ENCODE results near the gene IMMT. TPM values are rescaled to one million over a fixed set of nuclear protein-coding genes. Genes with fewer than 3 reads are reported as not detected.

IMMT gene
- total RNA-seq, 1 experiment from 2014 or later, result 112 TPM

DNA sequence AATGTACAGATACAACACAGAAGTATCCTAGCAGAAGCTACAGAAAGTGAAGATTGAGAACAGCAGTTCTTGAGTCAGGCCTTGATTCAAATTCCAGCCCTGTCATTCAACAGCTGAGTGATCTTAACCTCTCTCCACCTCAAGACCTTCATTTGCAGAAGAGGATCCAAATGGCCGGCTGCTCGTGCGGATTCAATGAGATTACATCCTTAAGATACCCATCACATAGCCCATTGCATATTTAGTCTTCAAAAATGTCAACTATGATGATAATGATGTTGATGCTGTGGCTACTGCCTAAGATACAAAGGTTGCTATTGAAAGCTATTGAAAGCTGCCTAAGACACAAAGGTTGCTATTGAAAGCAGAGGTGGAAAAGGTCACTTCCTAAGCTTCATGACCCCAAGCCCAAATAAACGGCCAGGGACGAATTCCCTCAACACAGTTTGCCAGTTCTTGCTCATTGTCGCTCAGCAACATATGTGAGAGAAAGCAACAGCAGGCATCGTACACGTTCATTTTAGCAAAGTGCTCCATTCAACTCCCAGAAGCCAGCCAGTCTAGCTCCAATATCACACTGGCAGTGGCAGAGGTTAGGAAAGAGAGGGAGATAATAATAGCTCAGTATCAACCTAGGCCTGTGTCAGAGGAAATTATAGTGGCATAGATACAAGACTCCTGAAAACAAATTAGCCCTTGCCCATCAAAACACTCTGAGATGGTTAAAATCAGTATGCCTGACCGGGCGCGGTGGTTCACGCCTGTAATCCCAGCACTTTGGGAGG lies 40.1 kb upstream of the IMMT start:
- Mint-ChIP-seq H3K4me1 (peaks cover 7 to 10% of the 10 kb centered on the region in 2 experiments), H3K4me3 (no peak overlapping the region), H3K27me3 (ENCODE audit: low read depth) (0 out of 2 replicates have a peak, but pooled peaks cover 2% of the 10 kb centered on the region), H3K9me3 (no peaks in the 10 kb centered on the region), H3K27ac (no peak overlapping the region), H3K36me3 (ENCODE audit: insufficient read depth in 1 of 3, low read depth in 3 of 3) (no peaks in the 10 kb centered on the region)
- Histone ChIP-seq H3K9me3 (ENCODE audit: control insufficient read depth, low read depth, low read length) (no peaks in the 10 kb centered on the region), H3T11ph (ENCODE audit: low read length) (no peak overlapping the region), H3K27me3 (ENCODE audit: insufficient read depth, low read length) (no peaks in the 10 kb centered on the region), H3K56ac (ENCODE audit: insufficient read length, low read depth, low read length) (no peak overlapping the region), H3K23ac (ENCODE audit: insufficient read length, low read depth, low read length) (no peak overlapping the region), H3K4me2 (ENCODE audit: insufficient read depth, insufficient read length, low read length) (no peak overlapping the region), H4K5ac (ENCODE audit: insufficient read length, low read depth, low read length) (no peak overlapping the region), H2AFZ (ENCODE audit: low read length) (no peak overlapping the region), H2BK5ac (ENCODE audit: insufficient read length, low read length) (no peak overlapping the region), H3K4ac (ENCODE audit: low read depth, low read length) (no peak overlapping the region), H3K4me1 (ENCODE audit: insufficient read depth, low read length) (no peaks in the 10 kb centered on the region; the same call in 1 of the 2 replicates), H4K91ac (ENCODE audit: insufficient read length, low read depth, low read length) (no peak overlapping the region), H2BK12ac (ENCODE audit: insufficient read length, low read depth, low read length) (no peak overlapping the region), H3K79me1 (ENCODE audit: insufficient read depth, low read depth, low read length, poor library complexity, severe bottlenecking) (no peaks in the 10 kb centered on the region), H2BK120ac (ENCODE audit: low read depth, low read length, poor library complexity, severe bottlenecking) (no peak overlapping the region), H3K23me2 (ENCODE audit: insufficient read length, low read depth, low read length, poor library complexity, severe bottlenecking) (no peaks in the 10 kb centered on the region), H2BK20ac (ENCODE audit: low read depth, low read length, poor library complexity, severe bottlenecking) (no peak overlapping the region), H3K14ac (ENCODE audit: insufficient read depth, low read length) (no peak overlapping the region), H3K79me2 (ENCODE audit: insufficient read depth, low read length) (no peaks in the 10 kb centered on the region), H3K27ac (ENCODE audit: insufficient read length, low read depth, low read length) (no peak overlapping the region), H4K20me1 (ENCODE audit: control insufficient read depth, insufficient read depth, insufficient read length) (no peaks in the 10 kb centered on the region), H4K8ac (replicated peaks; ENCODE audit: insufficient read length, low read depth, low read length) (no peak overlapping the region), H2BK15ac (ENCODE audit: low read depth, low read length) (no peak overlapping the region), H3K18ac (ENCODE audit: insufficient read length, low read depth, low read length) (no peak overlapping the region), H3K9ac (ENCODE audit: extremely low read depth, insufficient read length, low read length) (no peak overlapping the region), H2AK5ac (ENCODE audit: insufficient read length, low read length) (no peak overlapping the region)
- no peak for DNase-seq
- TF ChIP-seq, protein P1, sequence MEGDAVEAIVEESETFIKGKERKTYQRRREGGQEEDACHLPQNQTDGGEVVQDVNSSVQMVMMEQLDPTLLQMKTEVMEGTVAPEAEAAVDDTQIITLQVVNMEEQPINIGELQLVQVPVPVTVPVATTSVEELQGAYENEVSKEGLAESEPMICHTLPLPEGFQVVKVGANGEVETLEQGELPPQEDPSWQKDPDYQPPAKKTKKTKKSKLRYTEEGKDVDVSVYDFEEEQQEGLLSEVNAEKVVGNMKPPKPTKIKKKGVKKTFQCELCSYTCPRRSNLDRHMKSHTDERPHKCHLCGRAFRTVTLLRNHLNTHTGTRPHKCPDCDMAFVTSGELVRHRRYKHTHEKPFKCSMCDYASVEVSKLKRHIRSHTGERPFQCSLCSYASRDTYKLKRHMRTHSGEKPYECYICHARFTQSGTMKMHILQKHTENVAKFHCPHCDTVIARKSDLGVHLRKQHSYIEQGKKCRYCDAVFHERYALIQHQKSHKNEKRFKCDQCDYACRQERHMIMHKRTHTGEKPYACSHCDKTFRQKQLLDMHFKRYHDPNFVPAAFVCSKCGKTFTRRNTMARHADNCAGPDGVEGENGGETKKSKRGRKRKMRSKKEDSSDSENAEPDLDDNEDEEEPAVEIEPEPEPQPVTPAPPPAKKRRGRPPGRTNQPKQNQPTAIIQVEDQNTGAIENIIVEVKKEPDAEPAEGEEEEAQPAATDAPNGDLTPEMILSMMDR (conservative IDR thresholded peaks at IDR 0.05), result no peak
- WGBS (ENCODE audit: extremely low coverage, insufficient read length, low lambda C conversion rate), result no CpG with 5 or more reads among the region's 12 CpGs

All from H9 (cell line).